H9 (cell line): ENCODE measurements around the gene TREML4. TPM values are rescaled to one million over a fixed set of nuclear protein-coding genes. Genes with fewer than 3 reads are reported as not detected.

Source experiments
- DNase-seq: peaks from one replicate; pipeline ENCODE4 v3.0.0-alpha.2; 2017
- H2AFZ ChIP-seq: one replicate; pipeline ENCODE4 v1.6.1; 2013; ENCODE audit warnings: mild to moderate bottlenecking, low read length, control low read depth, moderate library complexity
- H2AK5ac ChIP-seq: 2 replicates; pipeline ENCODE4 v1.6.1; 2013; ENCODE audit warnings: low read length, control low read depth, mixed read lengths; ENCODE audit not compliant: insufficient read length
- H2BK120ac ChIP-seq: one replicate; pipeline ENCODE4 v1.6.1; 2013; ENCODE audit warnings: low read depth, mild to moderate bottlenecking, low read length, control low read depth, inconsistent platforms; ENCODE audit not compliant: poor library complexity, severe bottlenecking
- H2BK12ac ChIP-seq: 2 replicates; pipeline ENCODE4 v1.6.1; 2013; ENCODE audit warnings: low read length, control low read depth, mixed read lengths, low read depth; ENCODE audit not compliant: insufficient read length
- H2BK15ac ChIP-seq: 2 replicates; pipeline ENCODE4 v1.6.1; 2013; ENCODE audit warnings: low read depth, low read length, control low read depth
- H2BK20ac ChIP-seq: one replicate; pipeline ENCODE4 v1.6.1; 2013; ENCODE audit warnings: low read depth, mild to moderate bottlenecking, low read length, control low read depth, inconsistent platforms; ENCODE audit not compliant: poor library complexity, severe bottlenecking
- H2BK5ac ChIP-seq: 2 replicates; pipeline ENCODE4 v1.6.1; 2013; ENCODE audit warnings: low read length, control low read depth, mixed read lengths; ENCODE audit not compliant: insufficient read length
- H3K14ac ChIP-seq: 2 replicates; pipeline ENCODE4 v1.6.1; 2013; ENCODE audit warnings: low read length, control low read depth; ENCODE audit not compliant: insufficient read depth
- H3K18ac ChIP-seq: 2 replicates; pipeline ENCODE4 v1.6.1; 2013; ENCODE audit warnings: low read depth, mild to moderate bottlenecking, mixed read lengths, low read length, control low read depth; ENCODE audit not compliant: insufficient read length
- H3K23ac ChIP-seq: 2 replicates; pipeline ENCODE4 v1.6.1; 2013; ENCODE audit warnings: low read length, control low read depth, mixed read lengths, low read depth; ENCODE audit not compliant: insufficient read length
- H3K23me2 ChIP-seq: 2 replicates; pipeline ENCODE4 v1.6.1; 2013; ENCODE audit warnings: low read depth, mild to moderate bottlenecking, mixed read lengths, low read length, control low read depth; ENCODE audit not compliant: insufficient read length, poor library complexity, severe bottlenecking
- H3K27ac ChIP-seq: 2 replicates; pipeline ENCODE4 v1.5.1; 2013; ENCODE audit warnings: low read length, control low read depth, mixed read lengths, low read depth; ENCODE audit not compliant: insufficient read length
- H3K27me3 ChIP-seq: 2 replicates; pipeline ENCODE4 v1.6.1; 2013; ENCODE audit warnings: low read length, control low read depth, inconsistent platforms; ENCODE audit not compliant: insufficient read depth
- H3K4ac ChIP-seq: 2 replicates; pipeline ENCODE4 v1.6.1; 2013; ENCODE audit warnings: low read depth, mild to moderate bottlenecking, control low read depth, inconsistent platforms, low read length, moderate library complexity
- H3K4me1 ChIP-seq: 2 replicates; pipeline ENCODE4 v1.6.1; 2013; ENCODE audit warnings: low read length, control low read depth, inconsistent platforms; ENCODE audit not compliant: insufficient read depth
- H3K4me2 ChIP-seq: 2 replicates; pipeline ENCODE4 v1.6.1; 2013; ENCODE audit warnings: low read length, control low read depth, mixed read lengths; ENCODE audit not compliant: insufficient read length, insufficient read depth
- H3K56ac ChIP-seq: 2 replicates; pipeline ENCODE4 v1.6.1; 2013; ENCODE audit warnings: low read depth, mild to moderate bottlenecking, mixed read lengths, low read length, control low read depth; ENCODE audit not compliant: insufficient read length
- H3K79me1 ChIP-seq: 2 replicates; pipeline ENCODE4 v1.6.1; 2013; ENCODE audit warnings: low read depth, mild to moderate bottlenecking, moderate library complexity, low read length, control low read depth, inconsistent platforms; ENCODE audit not compliant: insufficient read depth, poor library complexity, severe bottlenecking
- H3K79me2 ChIP-seq: 2 replicates; pipeline ENCODE4 v1.6.1; 2013; ENCODE audit warnings: low read length, control low read depth, inconsistent platforms; ENCODE audit not compliant: insufficient read depth
- H3K9ac ChIP-seq: 2 replicates; pipeline ENCODE4 v1.6.1; 2013; ENCODE audit warnings: low read length, control low read depth, mixed read lengths; ENCODE audit not compliant: insufficient read length; ENCODE audit errors: extremely low read depth
- H3K9me3 ChIP-seq: one replicate; pipeline ENCODE4 v1.6.1; 2013; ENCODE audit warnings: low read depth, low read length, inconsistent platforms; ENCODE audit not compliant: control insufficient read depth
- H3T11ph ChIP-seq: one replicate; pipeline ENCODE4 v1.6.1; 2013; ENCODE audit warnings: mild to moderate bottlenecking, low read length, control low read depth, inconsistent platforms
- H4K20me1 ChIP-seq: one replicate; pipeline ENCODE4 v1.6.1; 2013; ENCODE audit not compliant: control insufficient read depth, insufficient read length, insufficient read depth
- H4K5ac ChIP-seq: 2 replicates; pipeline ENCODE4 v1.6.1; 2013; ENCODE audit warnings: low read depth, mild to moderate bottlenecking, mixed read lengths, low read length, control low read depth; ENCODE audit not compliant: insufficient read length
- H4K8ac ChIP-seq: replicated peaks from 2 replicates; pipeline ENCODE4 v1.6.1; 2013; ENCODE audit warnings: low read length, control low read depth, mixed read lengths, low read depth; ENCODE audit not compliant: insufficient read length
- H4K91ac ChIP-seq: 2 replicates; pipeline ENCODE4 v1.6.1; 2013; ENCODE audit warnings: low read depth, mild to moderate bottlenecking, moderate library complexity, mixed read lengths, low read length, control low read depth; ENCODE audit not compliant: insufficient read length
- H3K27ac Mint-ChIP-seq, 3 experiments: 2 replicates in 2 of 3; 3 replicates in 1 of 3; pipeline ENCODE4 v1.8.0; 2020 to 2021; ENCODE audit warnings: mixed read lengths in 3 of 3, mild to moderate bottlenecking in 1 of 3, moderate library complexity in 1 of 3
- H3K27me3 Mint-ChIP-seq: 2 replicates; pipeline ENCODE4 v1.8.0; 2021; ENCODE audit warnings: low read depth, mild to moderate bottlenecking, moderate library complexity, mixed read lengths
- H3K36me3 Mint-ChIP-seq, 3 experiments: 2 replicates in 2 of 3; 3 replicates in 1 of 3; pipeline ENCODE4 v1.8.0; 2020 to 2021; ENCODE audit warnings: low read depth in 3 of 3, mixed read lengths in 3 of 3; ENCODE audit not compliant: insufficient read depth in 1 of 3
- H3K4me1 Mint-ChIP-seq, 2 experiments: 2 replicates each; pipeline ENCODE4 v1.8.0; 2020; ENCODE audit warnings: mixed read lengths in 2 of 2
- H3K4me3 Mint-ChIP-seq, 2 experiments: 2 replicates in 1 of 2; 3 replicates in 1 of 2; pipeline ENCODE4 v1.8.0; 2020 to 2021; ENCODE audit warnings: mild to moderate bottlenecking in 2 of 2, mixed read lengths in 2 of 2, moderate library complexity in 1 of 2
- H3K9me3 Mint-ChIP-seq, 2 experiments: 2 replicates in 1 of 2; 3 replicates in 1 of 2; pipeline ENCODE4 v1.8.0; 2020; ENCODE audit warnings: mild to moderate bottlenecking in 2 of 2, mixed read lengths in 2 of 2, moderate library complexity in 1 of 2
- WGBS: extraction: QIAGEN DNeasy Blood & Tissue Kit; methylation state at CpG from one replicate; pipeline ENCODE4 v1.1.7; 2013; ENCODE audit warnings: missing lambda C conversion rate, low lambda C conversion rate, mixed read lengths; ENCODE audit not compliant: insufficient read length; ENCODE audit errors: extremely low coverage; 5-methylcytosine and 5-hydroxymethylcytosine counted together
- total RNA-seq: library from RNA; stranded (reverse); gene quantifications from 2 replicates; pipeline ENCODE4 v1.2.1, GENCODE V29; 2021
- TF ChIP-seq, protein P1 (sequence below): fragments of 200-600 bp; sonication (generic); conservative IDR thresholded peaks from 3 replicates; pipeline ENCODE4 v1.8.0; 2021; ENCODE audit warnings: antibody characterized with exemption, mild to moderate bottlenecking

Gene TREML4
- total RNA-seq, 1 experiment from 2014 or later = not detected

GRCh38 chr6:41209547-41210320 is 18.4 kb upstream of the TREML4 start:
- TF ChIP-seq, protein P1, sequence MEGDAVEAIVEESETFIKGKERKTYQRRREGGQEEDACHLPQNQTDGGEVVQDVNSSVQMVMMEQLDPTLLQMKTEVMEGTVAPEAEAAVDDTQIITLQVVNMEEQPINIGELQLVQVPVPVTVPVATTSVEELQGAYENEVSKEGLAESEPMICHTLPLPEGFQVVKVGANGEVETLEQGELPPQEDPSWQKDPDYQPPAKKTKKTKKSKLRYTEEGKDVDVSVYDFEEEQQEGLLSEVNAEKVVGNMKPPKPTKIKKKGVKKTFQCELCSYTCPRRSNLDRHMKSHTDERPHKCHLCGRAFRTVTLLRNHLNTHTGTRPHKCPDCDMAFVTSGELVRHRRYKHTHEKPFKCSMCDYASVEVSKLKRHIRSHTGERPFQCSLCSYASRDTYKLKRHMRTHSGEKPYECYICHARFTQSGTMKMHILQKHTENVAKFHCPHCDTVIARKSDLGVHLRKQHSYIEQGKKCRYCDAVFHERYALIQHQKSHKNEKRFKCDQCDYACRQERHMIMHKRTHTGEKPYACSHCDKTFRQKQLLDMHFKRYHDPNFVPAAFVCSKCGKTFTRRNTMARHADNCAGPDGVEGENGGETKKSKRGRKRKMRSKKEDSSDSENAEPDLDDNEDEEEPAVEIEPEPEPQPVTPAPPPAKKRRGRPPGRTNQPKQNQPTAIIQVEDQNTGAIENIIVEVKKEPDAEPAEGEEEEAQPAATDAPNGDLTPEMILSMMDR = no peak
- no peak overlapping the region for H4K91ac ChIP-seq
- no peak overlapping the region for H3T11ph ChIP-seq
- H3K4ac ChIP-seq = no peak overlapping the region
- Mint-ChIP-seq H3K4me1 (no peaks in the 10 kb centered on the region), H3K9me3 (peaks cover 6 to 11% of the 10 kb centered on the region in 2 experiments; a peak in 4 of 5 replicates), H3K27ac (peak overlapping the region in 1 of 3 experiments; percentile 68; a peak in 1 of 7 replicates), H3K27me3 (peaks cover 15% of the 10 kb centered on the region), H3K4me3 (no peak overlapping the region), H3K36me3 (no peaks in the 10 kb centered on the region; a peak in 1 of 7 replicates)
- no peaks in the 10 kb centered on the region for H3K79me1 ChIP-seq
- H3K9ac ChIP-seq = no peak overlapping the region
- DNase-seq = no peak
- no peak overlapping the region for H2AK5ac ChIP-seq
- H2AFZ ChIP-seq = no peak overlapping the region
- no CpG with 5 or more reads among the region's 5 CpGs for WGBS
- no peak overlapping the region for H2BK15ac ChIP-seq
- H2BK5ac ChIP-seq = no peak overlapping the region
- no peaks in the 10 kb centered on the region for H3K9me3 ChIP-seq
- H3K4me2 ChIP-seq = no peak overlapping the region
- no peak overlapping the region for H3K14ac ChIP-seq
- H2BK12ac ChIP-seq = no peak overlapping the region
- no peak overlapping the region for H3K23ac ChIP-seq
- no peaks in the 10 kb centered on the region for H3K23me2 ChIP-seq
- no peak overlapping the region for H4K8ac ChIP-seq
- no peaks in the 10 kb centered on the region for H3K4me1 ChIP-seq
- no peaks in the 10 kb centered on the region for H3K27me3 ChIP-seq
- H3K79me2 ChIP-seq = no peaks in the 10 kb centered on the region
- H3K18ac ChIP-seq = no peak overlapping the region
- no peak overlapping the region for H3K56ac ChIP-seq
- H4K20me1 ChIP-seq = no peaks in the 10 kb centered on the region
- H2BK120ac ChIP-seq = no peak overlapping the region
- H4K5ac ChIP-seq = no peak overlapping the region
- no peak overlapping the region for H2BK20ac ChIP-seq
- H3K27ac ChIP-seq = no peak overlapping the region
